GM19397 (cell line): ENCODE data around the gene COX7B2.

Source experiments
- ATAC-seq: cut with Tn5 transposase; IDR thresholded peaks from one replicate; pipeline ENCODE4 v1.9.1; 2021; ENCODE audit warnings: mild to moderate bottlenecking, moderate library complexity; ENCODE audit not compliant: unreplicated experiment

COX7B2 gene

DNA sequence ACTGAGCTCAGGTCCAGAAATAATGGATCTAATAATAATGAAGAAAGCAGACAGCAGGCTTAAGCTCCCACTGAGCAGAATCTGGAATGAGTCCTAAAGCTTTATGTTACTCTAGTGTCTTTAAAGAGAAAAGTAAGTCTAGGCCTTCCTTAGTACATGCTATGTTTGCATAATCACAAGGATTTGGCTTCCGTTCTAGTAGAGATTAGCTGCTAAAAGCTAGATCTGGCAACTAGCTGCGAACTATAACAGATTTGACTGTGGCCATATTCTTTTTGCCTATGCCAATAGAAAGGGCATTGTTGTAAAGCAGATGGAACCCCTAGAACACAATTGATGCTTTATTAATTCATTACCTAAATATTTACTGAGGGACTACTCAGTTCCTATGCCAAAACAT is 19.0 kb downstream of the COX7B2 start:
- no peak for ATAC-seq

DNA sequence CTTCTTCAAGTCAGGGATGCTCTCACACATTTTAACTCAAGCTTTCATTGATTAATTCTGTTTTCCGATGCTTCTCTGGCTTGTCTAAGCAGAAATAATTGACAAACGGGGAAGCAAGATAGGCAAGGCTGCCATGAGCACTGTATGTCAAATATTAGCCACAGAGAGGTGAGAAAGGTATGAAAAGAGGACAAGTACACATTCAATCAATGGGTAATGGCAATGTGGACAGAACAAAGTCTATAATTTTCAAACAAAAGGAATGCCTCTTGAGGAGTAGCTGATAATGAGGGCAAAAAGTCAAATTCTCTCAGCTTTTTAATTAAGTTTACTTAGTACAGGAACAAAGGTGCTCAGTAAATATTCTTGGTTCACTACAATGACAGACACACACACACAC is 19.6 kb downstream of the COX7B2 start:
- no peak for ATAC-seq

DNA sequence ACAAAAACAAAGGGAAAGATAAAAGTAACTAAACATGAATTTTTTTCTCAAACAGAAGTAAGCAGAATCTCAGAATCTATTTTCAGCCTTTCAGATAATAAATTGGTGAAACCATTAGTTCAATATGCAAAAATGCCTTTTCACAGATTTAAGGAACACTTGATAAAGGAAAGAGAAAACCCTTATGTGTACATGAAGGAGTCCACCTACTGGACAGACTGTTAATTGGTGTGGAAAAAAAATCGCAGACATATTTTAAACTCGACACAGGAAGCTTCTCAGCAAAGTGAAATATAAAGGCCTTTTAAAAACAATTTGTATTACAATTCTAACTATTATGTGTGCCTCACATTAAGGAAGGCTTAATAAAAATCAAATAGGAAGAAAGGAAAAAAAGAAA is 22.3 kb downstream of the COX7B2 start:
- ATAC-seq, result no peak

DNA sequence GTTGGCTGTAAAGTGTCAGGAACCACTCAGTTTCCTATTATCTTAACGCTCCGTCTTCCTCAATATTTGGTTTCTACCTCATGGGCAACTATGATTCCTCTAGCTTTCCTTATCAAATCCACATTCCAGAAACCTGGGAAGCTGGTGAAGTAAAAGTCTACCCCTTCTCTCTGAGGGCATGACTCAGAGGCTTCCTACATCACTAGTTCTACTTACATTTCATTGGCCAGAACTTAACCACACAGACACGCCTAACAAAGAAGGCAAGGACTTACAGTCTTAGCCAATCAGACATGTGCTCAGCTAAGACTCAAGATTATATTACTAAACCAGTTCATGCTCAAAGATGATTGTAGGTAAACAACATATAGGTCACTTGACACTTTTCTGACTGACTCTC is 30.4 kb downstream of the COX7B2 start:
- ATAC-seq, result no peak

DNA sequence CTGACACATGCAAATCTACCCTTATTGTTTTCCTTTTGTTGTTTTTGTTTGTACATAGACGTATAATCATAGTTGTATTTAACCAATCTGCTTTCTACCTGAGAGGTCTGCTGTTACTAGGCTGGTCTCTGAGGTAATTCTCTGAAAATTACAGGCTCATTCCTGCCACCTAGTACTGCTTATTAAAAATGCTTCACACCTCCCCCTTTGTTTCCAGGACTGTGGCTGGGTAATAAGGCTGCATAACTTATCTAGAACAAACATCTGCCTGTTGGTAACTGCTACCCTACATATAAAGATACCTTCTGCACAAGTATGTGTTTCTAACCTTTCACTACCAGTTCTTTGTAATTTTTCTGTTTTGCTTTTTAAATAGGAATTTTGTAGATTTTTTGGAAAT is 34.2 kb downstream of the COX7B2 start:
- ATAC-seq, result no peak

DNA sequence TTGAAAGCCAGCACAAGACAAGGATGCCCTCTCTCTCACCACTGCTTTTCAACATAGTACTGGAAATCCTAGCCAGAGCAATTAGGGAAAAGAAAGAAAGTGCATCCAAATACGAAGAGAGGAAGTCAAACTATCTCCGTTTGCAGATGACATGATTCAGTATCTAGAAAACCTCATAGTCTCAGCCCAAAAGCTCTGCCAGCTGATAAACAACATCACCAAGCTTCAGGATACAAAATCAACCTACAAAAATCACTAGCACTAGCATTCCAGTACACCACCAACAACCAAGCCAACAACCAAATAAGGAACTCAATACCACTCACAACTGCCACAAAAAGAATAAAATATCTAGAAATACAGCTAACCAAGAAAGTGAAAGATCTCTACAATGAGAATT is 38.6 kb downstream of the COX7B2 start:
- ATAC-seq, result no peak

DNA sequence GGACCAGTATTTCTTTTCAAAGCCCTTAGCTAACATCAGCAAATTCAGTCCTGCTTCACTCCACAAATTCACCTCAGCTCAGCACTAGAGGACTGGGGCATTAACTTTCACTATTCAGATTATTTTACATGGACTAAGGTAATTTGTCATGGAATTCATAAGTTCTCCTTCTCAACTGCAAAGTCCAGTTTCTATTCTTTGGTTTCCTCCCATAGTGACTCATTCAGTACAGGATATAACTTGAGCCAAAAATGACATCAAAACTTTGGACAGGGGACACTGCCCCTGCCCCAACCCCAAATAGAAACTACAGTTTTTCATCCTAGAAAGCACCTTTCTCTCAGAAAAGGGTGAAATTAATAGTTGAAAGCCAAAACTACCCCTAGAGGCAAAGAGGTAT is 52.7 kb downstream of the COX7B2 start:
- ATAC-seq, result no peak

DNA sequence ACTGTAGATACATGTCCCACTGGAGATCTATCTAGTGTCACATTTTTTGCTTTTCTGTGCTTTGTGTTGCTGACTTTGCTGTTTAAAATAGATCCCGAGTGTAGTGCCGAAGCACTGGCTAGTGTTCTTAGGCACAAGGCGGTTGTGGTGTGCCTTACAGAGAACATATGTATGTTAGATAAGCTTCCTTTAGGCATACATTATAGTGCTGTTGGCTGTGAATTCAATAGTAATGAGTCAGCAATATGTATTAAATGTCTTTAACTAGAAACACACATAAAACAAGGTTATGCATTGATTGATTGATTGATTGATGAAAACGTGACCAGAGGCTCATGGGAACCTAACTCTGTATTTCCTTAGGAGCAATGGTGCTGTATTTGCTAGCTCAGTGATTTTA is 56.2 kb downstream of the COX7B2 start:
- ATAC-seq, result no peak

DNA sequence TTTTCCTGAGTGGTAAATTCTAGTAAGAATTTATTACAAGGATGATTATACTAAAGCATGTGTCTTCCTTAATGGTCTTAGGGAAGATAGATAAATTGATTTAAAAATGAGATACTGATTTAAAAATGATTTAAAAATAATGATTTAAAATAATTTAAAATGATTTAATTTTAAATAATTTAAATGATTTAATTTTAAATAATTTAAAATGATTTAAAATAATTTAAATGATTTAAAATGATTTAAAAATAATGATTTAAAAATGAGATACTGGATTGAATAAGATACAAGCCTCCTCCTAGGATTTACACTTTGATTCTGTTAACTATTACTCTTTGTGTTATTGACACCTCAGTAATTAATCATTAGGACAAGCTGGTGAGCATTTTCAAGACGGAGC is 59.0 kb downstream of the COX7B2 start:
- no peak for ATAC-seq

DNA sequence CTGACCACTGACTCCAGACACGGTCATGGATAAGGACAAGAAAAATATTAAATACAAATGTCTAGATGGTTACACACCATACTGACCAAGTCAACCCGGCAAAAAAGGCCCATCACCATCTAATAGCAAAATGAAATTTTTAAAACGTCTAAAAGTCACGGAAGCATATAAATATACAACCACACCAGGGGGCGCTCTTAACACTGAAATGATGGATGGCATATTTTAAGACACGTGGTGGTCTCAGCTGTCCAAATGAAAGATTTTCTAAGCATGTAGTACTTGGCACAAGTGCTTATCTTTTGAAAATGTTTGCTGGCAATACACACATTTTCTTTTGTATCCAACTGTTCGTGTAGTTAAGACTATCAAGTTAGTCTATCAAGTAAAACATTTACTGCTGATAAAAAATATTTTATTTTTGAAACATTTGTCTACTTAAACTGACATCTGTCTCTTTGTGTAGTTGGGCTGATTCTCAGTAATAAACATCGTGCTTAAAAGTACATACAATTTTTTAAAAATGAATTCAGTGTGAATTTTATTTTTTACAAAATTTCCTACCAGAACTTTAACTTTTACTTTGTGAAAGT is 64.6 kb downstream of the COX7B2 start:
- ATAC-seq, result peak; percentile 51

DNA sequence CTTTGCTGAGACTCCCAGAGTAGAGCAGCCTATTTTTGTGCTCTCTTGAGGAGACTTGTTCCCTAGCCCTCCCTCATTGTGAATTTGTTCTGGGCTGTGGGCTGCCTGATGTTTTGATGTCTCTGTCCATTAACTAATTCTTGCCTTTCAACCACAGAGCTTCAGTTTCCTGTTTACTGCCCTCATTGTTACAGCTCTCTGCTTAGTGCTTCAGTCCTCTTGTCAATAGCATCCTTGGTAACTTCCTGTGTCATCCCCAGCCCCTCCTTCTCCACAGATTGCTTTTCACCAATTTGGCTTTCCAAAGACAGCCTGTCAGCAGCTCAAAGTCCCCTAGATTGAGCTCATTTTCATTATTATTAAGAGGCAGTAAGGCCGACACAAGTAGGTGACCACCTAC is 69.9 kb downstream of the COX7B2 start:
- ATAC-seq, result no peak

DNA sequence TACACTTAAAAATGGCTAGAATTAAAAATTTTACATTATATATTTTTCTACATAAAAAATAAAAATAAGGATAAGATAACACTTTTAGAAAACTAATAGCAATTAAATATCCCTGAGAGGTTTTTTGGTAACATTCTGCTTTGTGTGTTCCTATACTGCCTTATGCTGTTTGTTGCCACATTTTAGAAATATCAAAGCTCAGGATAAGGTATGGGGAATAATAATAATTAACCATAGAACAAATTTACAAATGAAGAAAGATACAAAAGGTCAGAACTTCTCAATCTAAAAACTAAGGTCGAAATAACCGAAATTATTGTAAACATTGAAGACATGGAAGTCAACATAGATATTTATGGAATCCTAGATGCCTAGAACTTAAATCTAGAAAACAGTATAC is 71.4 kb downstream of the COX7B2 start:
- ATAC-seq, result no peak

DNA sequence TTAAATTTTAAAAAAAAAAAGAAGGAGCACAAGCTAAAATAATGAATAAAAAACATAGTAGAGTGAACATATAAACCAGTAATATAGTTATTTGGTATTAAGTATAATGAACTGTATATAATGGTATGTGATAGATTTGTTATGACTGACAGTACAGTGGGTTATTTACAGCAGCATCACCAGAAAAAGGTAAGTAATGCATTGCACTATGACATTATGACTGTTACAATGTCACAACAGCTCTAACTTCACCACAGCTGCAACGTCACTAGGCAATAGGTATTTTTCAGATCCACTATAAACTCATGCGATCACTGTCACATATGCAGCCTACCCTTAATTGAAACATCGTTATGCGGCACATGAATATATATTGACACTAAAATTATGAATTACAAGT is 72.5 kb downstream of the COX7B2 start:
- no peak for ATAC-seq

DNA sequence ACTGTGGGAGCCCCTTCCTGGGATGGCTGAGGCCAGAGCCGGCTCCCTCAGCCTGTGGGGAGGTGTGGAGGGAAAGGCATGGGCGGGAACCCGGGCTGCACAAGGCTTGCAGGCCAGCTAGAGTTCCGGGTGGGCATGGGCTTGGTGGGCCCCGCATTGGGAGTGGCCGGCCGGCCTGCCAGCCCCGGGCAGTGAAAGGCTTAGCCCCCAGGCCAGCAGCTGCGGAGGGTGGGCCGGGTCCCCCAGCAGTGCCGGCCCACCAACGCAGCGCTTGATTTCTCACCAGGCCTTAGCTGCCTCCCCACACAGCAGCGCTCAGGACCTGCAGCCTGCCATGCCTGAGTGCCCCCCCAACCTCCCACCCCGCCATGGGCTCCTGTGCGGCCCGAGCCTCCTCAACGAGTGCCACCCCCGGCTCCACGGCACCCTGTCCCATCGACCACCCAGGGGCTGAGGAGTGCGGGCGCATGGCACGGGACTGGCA is 78.0 kb downstream of the COX7B2 start:
- no peak for ATAC-seq

DNA sequence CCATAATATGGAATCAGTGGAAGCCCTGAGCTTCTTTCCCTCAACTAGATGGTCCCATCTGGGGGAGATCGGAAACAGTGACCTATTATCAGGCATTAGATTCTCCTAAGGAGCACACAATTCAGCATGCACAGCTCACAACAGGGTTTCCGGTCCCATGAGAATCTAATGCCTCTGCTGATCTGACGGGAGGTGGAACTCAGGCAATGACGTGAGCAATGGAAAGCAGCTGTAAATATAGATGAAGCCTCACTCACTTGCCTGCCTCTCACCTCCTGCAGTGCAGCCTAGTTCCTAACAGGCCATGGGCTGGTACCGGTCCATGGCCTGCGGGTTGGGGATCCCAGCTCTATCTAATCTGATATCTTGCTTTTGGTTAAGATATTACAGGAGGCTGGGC is 88.9 kb downstream of the COX7B2 start:
- ATAC-seq, result no peak

DNA sequence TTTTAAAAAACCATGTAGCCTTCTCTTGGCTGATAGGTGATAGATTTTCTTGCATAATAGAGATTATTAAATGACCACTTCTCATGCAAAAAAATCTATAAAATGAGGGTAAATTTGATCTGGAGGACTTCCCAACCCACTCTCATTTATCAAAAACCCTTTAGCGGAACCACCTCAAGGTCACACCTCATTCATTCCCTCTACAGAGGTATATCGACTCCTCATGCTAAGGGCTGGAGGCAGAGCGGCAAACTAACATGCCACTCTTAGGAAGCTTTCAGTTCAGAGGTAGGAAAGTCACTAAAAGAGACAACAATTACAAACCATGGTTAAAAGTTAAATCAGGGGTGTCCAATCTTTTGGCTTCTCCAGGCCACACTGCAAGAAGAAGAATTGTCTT is 90.0 kb downstream of the COX7B2 start:
- ATAC-seq, result no peak

DNA sequence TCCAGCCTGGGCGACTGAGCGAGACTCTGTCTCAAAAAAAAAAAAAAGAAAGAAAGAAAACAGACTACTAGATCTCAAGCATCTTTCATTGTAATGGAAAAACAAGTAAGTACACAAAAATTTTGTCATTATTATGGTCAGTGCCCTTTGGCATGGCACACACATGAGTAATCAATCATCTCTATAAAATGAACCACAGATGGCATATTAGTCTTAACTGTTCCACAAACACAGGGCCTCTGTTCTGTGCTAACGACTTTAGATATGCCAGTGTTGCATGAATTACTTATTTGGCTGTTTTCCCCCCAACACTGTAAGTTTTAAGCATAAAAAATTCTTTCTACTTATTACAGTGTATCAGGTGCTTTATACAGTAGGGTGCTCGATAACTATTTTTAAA is 90.4 kb downstream of the COX7B2 start:
- ATAC-seq, result no peak

DNA sequence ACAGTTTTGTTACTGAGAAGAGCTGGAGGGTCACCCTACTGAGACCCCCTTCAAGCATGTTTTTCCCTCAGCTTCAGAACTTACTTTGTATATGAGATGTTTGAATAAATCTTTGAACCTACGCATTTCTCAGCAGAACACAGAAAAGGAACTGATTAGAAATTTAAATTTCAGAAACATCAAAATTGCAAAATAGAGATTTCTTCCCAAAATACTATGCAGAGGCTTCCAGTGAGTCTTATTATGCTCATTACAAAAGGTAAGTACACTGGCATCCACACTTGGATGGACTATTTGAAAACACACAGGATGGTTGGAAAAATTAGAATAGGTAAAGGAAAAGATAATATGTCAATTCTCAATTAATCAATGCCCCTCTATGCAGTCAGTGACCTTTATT is 91.2 kb downstream of the COX7B2 start:
- no peak for ATAC-seq

DNA sequence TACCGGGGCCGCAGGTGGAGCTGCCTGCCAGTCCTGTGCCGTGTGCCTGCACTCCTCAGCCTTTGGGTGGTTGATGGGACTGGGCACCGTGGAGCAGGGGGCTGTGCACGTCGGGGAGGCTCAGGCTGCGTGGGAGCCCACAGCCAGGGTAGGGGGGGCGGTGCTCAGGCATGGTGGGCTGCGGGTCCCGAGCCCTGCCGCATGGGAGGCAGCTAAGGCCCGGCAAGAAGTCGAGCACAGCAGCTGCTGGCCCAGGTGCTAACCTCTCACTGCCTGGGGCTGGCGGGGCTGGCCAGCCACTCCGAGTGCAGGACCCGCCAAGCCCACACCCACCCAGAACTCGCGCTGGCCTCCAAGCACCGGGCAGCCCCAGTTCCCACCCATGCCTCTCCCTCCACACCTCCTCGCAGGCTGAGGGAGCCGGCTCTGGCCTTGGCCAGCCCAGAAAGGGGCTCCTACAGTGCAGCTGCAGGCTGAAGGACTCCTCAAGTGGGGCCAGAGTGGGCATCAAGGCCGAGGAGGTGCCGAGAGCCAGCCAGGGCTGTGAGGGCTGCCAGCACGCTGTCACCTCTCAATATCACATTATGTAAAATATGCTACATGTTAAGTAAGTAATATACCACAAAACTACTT is 104.1 kb downstream of the COX7B2 start:
- no peak for ATAC-seq

DNA sequence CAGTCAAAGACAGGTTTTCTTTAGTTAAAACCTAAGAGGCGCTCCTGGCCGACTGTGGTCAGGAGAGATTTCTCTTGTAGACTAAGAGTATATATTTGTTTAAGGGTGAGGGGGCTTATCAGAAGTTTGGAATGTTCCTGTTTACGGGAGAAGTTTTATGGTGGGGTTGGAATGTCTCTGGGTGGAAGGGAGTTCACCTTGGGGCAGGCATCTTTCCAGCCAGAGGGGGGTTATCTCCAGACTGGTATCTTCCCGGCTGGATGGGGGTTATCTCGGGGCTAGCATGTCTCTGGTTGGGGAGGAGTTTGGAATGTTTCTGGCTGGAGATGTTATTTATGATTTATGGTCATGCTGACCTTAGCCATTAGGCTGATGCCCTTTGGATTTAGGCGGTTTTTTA is 116.0 kb downstream of the COX7B2 start:
- ATAC-seq, result no peak

DNA sequence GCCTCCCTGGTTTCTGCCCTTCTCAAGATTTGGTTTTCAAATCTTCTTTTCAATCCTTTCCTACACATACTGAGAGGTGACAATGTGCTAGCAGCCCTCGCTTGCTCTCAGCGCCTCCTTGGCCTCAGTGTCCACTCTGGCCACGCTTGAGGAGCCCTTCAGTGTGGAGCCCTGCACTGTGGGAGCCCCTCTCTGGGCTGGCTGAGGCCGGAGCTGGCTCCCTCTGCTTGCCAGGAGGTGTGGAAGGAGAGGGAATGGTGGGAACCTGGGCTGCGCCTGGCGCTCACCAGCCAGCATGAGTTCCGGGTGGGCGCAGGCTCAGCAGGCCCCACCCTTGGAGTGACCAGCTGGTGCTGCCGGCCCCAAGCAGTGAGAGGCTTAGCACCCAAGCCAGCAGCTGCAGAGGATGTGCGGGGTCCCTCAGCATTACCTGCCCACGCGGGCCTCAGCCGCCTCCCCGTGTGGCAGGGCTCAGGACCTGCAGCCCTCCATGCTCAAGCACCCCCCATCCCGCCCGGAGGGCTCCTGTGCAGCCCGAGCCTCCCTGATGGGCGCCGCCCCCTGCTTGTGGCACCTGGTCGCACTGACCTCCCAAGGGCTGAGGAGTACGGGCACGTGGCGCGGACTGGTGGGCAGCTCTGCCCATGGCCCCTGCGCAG is 127.5 kb downstream of the COX7B2 start:
- no peak for ATAC-seq

DNA sequence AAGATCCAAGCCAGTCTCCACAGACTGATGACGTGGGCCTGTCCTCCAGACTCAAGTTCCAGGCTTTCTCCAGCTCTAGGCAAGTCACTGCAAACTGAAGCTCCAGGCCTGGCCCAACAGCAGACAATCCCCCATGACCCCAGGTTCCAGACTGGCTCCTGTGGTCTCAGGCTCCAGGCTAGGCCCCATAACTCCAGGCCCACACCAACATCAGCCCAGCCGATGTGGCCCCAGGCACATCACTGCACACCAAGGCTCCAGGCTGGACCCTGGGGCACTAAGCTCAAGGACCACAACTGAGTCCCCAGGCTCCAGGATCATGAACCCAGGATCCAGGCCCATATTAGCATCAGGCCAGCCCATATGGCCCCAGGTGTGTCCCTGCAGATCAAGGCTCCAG is 143.6 kb downstream of the COX7B2 start:
- ATAC-seq, result no peak

DNA sequence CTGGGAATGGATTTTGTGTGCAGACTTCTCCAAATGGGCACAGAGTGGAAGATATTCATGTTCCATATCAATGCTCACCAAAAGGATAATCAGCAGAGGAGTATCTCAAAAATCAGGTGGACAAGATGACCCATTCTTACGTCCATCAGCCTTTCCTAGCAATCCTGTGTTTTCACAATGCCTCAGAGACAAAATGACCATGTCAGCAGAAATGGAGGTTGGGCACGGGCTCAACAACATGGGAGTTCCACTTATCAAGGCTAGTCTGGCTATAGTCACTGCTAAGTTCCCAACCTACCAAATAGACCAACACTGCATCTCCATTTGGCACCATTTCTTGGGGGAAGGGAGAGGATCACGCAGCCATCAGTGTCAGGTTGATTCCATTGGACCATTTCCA is 179.0 kb downstream of the COX7B2 start:
- ATAC-seq, result no peak
